Stimulated activated CD4-positive, alpha-beta T cell treated with anti-CD3 and anti-CD28 coated beads, Interleukin-1b, Interleukin-23, amount 100 ng/mL, for 24 hours (primary cell): ENCODE measurements around the gene TLL2.

Experiments
- DNase-seq, 4 experiments: peaks; one replicate each; pipeline ENCODE4 v3.0.0-alpha.2; 2020; ENCODE audit warnings: low read depth in 4 of 4, low spot score in 1 of 4

TLL2 gene

GRCh38 chr10:96509017-96509641 lies 4.6 kb downstream of the TLL2 start:
- no peak for DNase-seq

DNA sequence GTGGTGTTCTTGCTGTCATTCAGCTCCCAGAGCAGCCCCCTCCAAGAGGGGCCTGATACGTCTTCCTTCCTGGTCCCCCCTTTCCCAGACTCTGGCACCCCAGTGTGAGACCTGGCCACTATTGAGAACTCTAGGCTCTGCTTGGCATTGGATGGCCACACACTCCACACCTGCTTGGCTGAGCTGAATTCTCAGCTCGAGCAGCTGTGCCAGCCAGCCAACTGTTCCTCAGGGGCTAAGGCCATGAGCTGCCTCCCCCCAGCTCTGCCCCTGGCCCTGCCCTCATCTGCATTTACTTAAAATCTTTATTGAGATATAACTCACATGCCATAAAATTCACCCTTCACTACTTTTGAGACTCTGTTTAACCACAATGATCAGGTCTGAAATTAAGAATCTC lies 6.7 kb downstream of the TLL2 start:
- DNase-seq = no peak

DNA sequence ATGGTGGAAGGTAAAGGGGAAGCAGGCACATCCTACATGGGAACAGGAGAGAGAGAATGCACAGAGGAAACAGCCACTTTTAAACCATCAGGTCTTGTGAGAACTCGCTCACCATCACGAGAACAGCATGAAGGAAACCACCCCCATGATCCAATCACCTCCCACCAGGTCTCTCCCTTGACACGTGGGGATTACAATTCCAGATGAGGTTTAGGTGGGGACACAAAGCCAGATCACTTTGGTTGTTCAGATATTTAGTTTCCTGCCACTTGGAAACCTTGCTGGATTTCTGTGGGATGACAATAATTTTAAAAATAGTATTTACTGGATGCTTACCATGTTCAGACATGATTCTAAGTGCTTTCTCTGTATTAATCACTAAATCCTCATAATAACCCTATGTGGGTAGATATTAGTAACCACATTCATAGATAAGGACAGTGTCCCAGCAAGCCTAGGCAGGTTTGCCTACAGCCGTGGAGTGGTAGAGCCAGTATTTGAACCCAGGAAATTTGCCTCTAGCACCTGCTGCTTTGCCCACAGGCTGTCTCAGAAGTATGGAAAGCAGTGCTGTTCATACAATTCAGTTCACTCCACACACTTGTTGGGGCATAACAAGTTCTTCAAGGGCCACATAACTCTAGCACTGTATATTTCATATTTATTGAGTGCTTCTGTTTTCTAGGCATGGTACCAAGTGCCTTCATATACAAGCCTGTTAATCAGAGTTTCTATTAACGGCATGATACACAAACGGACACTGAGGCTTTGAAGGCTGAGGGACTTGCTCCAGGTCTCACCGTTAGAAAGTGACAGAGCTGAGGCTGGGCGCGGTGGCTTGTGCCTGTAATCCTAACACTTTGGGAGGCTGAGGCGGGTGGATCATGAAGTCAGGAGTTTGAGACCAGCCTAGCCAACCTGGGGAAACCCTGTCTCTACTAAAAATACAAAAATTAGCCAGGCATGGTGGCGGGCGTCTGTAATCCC lies 8.3 kb downstream of the TLL2 start:
- no peak for DNase-seq

DNA sequence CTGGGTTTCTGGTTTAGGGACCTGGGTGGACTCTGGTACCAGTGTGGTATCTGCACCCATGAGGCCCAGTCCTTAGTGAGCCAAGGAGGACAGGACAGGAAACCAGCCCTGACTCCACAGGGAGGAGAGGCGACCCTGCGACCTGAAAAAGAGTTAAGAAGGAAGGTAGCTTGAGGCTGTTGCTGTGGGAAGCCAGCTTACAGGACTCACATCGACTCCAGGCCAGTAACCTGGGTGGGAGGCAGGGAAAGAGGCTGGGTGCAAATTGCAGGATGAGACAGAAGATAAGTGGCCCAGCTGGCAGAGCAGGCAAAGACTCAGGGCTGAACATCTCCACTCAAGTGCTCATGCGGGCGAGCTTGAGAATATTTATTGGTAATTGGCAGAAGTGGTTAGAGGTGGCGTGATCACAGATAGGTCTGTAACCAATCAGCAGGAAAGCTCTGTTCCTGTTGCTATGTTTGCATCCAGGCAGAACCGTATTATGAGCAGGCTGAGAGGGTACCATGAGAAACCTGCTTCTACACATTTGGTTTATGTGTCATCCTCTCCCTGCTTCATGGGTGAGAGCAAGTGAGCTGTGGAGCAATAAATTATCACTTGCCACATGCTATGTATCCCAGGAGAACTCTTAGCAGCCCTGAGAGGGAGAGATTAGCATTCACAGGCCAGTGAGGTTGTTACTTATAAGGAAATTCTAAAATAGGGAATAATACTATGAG lies 11.0 kb downstream of the TLL2 start:
- no peak for DNase-seq

DNA sequence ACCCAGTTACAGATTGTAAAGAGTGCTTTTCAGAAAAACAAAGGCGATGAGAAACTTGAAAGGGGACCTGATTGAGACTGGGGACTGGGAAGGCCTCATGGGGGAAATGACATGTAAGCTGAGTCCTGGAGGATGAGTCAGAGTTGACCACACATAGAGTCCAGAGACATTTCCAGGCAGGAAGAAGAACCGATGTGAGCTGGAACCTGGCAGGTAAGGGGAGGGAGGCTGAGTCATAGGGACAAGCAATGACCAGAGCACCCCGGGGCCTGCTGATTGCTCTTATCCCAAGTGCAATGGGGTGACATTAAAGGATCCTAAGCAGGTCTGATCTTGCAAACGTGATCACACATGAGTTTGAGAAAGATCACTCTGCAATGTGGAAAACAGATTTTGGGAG lies 11.7 kb downstream of the TLL2 start:
- no peak for DNase-seq

DNA sequence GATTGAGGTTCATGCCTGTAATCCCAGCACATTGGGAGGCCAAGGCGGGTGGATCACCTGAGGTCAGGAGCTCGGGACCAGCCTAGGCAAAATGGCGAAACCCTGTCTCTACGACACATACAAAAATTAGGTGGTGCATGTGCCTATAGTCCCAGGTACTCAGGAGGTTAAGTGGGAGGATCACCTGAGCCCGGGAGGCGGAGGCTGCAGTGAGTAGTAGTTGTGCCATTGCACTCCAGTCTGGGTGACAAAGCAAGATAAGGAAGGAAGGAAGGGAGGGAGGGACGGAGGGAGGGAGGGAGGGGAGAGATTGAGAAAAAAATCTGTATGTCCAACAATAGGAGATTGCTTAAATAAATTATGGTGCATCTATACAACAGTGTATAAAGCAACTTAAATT lies 13.2 kb downstream of the TLL2 start:
- DNase-seq = no peak

DNA sequence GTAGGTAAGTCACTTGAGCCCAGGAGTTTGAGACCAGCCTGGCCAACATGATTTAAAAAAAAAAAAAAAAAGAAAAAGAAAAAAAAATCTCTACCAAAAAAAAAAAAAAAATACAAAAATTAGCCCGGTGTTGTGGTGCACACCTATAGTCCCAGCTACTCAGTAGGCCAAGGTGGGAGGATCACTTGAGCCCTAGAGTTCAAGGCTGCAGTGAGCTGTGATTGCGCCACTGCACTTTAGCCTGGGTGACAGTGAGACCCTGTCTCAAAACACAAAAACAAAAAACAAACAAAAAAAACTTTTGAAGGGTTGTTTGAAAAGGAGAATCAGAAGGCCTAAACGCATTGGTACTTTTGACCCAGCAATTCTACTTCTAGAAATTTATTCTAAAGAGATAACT lies 13.7 kb downstream of the TLL2 start:
- DNase-seq = no peak

DNA sequence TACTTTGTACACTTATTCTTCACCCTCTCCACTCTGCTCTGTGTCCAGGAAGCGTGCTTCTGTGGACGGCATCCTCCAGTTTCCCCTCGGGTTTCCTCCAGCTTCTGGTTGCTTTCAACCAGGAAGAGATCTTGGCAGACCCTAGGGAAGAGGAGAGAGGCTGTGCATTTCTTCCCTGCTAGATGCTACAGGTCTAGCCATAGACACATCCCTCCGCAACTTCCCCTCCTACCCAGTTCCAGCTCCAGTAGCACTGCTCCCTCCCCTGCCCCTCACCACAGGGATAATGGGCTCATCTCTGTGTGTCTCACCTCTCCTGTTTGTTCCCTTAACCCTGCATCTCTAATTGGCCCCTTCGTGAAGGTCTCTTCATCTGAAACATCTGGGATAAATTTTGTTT lies 16.3 kb downstream of the TLL2 start:
- DNase-seq = no peak

DNA sequence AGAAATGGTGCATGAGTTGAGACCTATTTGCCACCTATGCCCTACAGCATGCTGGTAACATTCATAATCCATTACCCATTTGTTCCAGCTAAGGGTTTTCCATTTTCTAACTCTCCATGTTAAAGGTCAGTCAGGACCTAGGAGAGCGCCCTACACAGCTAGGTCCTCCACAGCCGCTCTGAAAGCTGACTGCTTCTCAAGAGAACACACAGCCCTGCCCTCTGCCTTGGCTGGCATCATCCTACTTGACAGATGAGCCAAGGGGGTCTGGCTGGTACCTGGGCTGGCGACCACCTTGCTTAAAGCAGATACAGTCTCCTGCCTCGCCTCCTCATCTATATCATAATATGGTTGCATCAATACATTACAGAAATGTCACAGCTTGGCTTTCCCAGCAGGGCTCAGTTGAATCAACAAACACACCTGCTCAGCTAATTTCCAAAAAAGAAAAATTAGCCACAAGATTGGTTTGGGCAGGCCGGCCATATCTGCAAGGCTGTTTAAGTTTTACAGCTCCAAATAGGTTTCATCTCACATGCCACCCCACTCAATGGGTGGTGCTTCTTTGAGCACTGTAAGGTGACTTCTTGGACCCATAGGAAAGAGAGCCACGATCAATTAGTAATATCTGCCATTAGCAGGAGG lies 17.3 kb downstream of the TLL2 start:
- no peak for DNase-seq

GRCh38 chr10:96495544-96495943 lies 18.2 kb downstream of the TLL2 start:
- no peak for DNase-seq

DNA sequence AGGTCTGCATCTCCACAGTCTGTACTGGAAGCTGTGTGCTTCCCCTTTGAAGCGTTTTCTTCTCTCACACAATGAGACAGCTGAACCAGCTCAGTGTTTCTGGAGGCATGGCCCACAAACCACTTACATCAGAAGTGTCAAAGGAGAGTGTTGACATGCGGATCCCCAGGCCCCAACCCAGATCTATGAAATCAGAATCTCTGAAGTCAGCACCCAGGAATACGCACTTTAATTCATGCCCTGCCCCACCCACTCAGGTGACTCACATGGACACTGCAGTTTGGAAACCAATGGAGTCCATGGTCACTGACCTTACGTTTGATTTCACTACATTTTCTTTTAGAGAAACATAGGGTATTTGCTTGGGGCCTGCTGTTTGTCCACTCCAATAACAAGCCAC lies 19.0 kb downstream of the TLL2 start:
- no peak for DNase-seq

- no peak for DNase-seq
Measured at GRCh38 chr10:96493871-96494525, 19.7 kb downstream of the TLL2 start.

DNA sequence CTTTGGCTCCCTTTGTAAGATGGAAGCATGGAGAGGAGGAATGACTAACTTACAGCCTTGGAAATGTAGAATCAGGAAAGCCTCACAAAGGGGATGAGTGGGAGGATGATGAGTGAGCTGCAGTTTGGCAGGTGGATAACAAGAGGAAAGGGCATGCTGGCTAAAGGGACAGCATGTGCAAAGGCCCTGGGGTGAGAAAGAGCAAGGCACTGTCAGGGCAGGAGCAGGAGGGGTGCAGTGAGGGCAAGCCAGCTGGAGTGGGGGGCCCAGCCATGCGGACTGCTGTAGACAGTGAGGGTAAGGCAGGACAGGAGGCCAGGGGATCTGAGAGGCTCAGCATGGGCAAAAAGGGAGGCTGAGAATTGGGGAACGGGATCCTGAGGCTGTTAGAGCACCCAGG lies 20.5 kb downstream of the TLL2 start:
- DNase-seq = no peak

GRCh38 chr10:96491303-96491702 lies 22.4 kb downstream of the TLL2 start:
- DNase-seq = no peak

GRCh38 chr10:96488161-96488935 lies 25.4 kb downstream of the TLL2 start:
- DNase-seq = no peak

GRCh38 chr10:96482815-96483588 lies 30.7 kb downstream of the TLL2 start:
- DNase-seq = no peak

DNA sequence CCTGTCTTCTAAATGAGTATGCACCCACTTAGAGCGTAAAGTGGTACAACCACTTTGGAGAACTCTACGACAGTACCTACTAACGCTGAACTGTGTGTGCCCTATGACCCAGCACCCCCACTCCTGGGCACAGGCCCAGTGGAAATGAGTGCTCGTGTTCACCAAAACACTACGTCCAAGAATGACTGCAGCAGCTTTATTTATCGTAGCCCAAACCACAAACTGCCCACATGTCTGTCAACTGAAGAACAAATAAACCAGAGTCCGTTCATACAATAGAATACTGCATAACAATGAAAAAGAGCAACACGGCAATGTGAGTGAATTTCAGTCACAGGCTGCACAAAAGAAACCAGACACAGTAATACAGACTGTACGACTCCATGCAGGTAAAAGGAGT lies 35.4 kb downstream of the TLL2 start:
- no peak for DNase-seq

GRCh38 chr10:96473866-96474265 lies 39.9 kb downstream of the TLL2 start:
- DNase-seq = no peak

GRCh38 chr10:96470116-96470743 lies 43.5 kb downstream of the TLL2 start:
- peak in 3 of 4 experiments; percentile 2 to 36 (median 2) for DNase-seq
